B cell (primary cell): ENCODE data around the gene CDKN1C. TPM values are rescaled to one million over a fixed set of nuclear protein-coding genes. Genes with fewer than 3 reads are reported as not detected.

ENCODE experiments used
- ATAC-seq: fragments of 200-7000 bp; cut with Tn5 transposase; one replicate; pipeline ENCODE4 v1.10.0; 2021; ENCODE audit warnings: low read depth, mild to moderate bottlenecking, moderate number of reproducible peaks, moderate library complexity
- CTCF ChIA-PET: fragments of 350-600 bp; sonication (Branson Sonifier 250); formaldehyde crosslinking; loops from one replicate; lab custom pipeline; 2021; ENCODE audit warnings: antibody characterized with exemption, inconsistent platforms; lab: Charles Lee
- POLR2A ChIA-PET: fragments of 350-600 bp; sonication (Branson Sonifier 250); formaldehyde crosslinking; loops from one replicate; lab custom pipeline; 2021; ENCODE audit warnings: antibody characterized with exemption; lab: Charles Lee
- DNase-seq: peaks from one replicate; pipeline ENCODE4 v3.0.0; 2013
- H2AFZ ChIP-seq: 2 replicates; pipeline ENCODE4 v1.6.1; 2012; ENCODE audit warnings: mild to moderate bottlenecking, low read depth, low read length; ENCODE audit not compliant: insufficient read depth, poor library complexity, severe bottlenecking
- H3K27ac ChIP-seq, 2 donors: 1 replicate in 1 of 2; 2 replicates in 1 of 2; pipeline ENCODE4 v1.5.1; 2012 to 2013; ENCODE audit warnings: low read length in 2 of 2, mild to moderate bottlenecking in 2 of 2, moderate library complexity in 1 of 2
- H3K27me3 ChIP-seq, 4 experiments: fragments of 200-600 bp in 1 of 4; sonication (generic) in 1 of 4; replicated peaks in 1 of 4; 1 replicate in 2 of 4; 2 replicates in 2 of 4; pipeline versions ENCODE4 v1.6.1 to v1.7.0; 2013 to 2016; ENCODE audit warnings: low read length in 3 of 4, mild to moderate bottlenecking in 2 of 4, mixed read lengths in 1 of 4, moderate library complexity in 1 of 4; ENCODE audit not compliant: insufficient read depth in 4 of 4, control insufficient read depth in 3 of 4; ENCODE audit errors: control extremely low read depth in 1 of 4
- H3K36me3 ChIP-seq, 2 experiments: replicated peaks in 1 of 2; 1 replicate in 1 of 2; 2 replicates in 1 of 2; pipeline versions ENCODE4 v1.6.1 to v1.7.1; 2013; ENCODE audit warnings: low read length in 1 of 2; ENCODE audit not compliant: insufficient read depth in 2 of 2, control insufficient read depth in 1 of 2; ENCODE audit errors: control extremely low read depth in 1 of 2, extremely low read depth in 1 of 2
- H3K4me1 ChIP-seq, 2 donors: fragments of 200-600 bp in 1 of 2; sonication (generic) in 1 of 2; 1 replicate in 1 of 2; 2 replicates in 1 of 2; pipeline versions ENCODE4 v1.5.1 to v1.6.1; 2013 to 2017; ENCODE audit warnings: low read length in 2 of 2; ENCODE audit not compliant: control insufficient read depth in 2 of 2, insufficient read depth in 2 of 2
- H3K4me2 ChIP-seq: replicated peaks from 2 replicates; pipeline ENCODE3; 2012; ENCODE audit warnings: mild to moderate bottlenecking, low read depth, low read length; ENCODE audit not compliant: poor library complexity, severe bottlenecking
- H3K4me3 ChIP-seq, 5 experiments: fragments of 200-600 bp in 1 of 5; sonication (generic) in 1 of 5; 1 replicate in 3 of 5; 2 replicates in 2 of 5; pipeline versions ENCODE4 v1.5.1 to v1.7.0; 2011 to 2016; ENCODE audit warnings: low read length in 4 of 5, mild to moderate bottlenecking in 4 of 5, low read depth in 2 of 5, control low read depth in 1 of 5, moderate library complexity in 1 of 5; ENCODE audit not compliant: insufficient read depth in 1 of 5; ENCODE audit errors: control extremely low read depth in 1 of 5, extremely low read depth in 1 of 5
- H3K79me2 ChIP-seq: fragments of 200-600 bp; sonication (generic); one replicate; pipeline ENCODE4 v1.6.0; 2016; ENCODE audit warnings: low read length; ENCODE audit not compliant: control insufficient read depth, insufficient read depth
- H3K9ac ChIP-seq: fragments of 200-600 bp; sonication (generic); 2 replicates; pipeline ENCODE4 v1.6.1; 2017; ENCODE audit warnings: mild to moderate bottlenecking, low read length, moderate library complexity
- H3K9me3 ChIP-seq, 3 donors: one replicate each; pipeline versions ENCODE4 v1.6.1 to v1.7.1; 2013; ENCODE audit warnings: low read length in 2 of 3; ENCODE audit not compliant: control insufficient read depth in 2 of 3, insufficient read depth in 1 of 3; ENCODE audit errors: control extremely low read depth in 1 of 3
- H4K20me1 ChIP-seq: 2 replicates; pipeline ENCODE4 v1.6.0; 2012; ENCODE audit warnings: mild to moderate bottlenecking, low read length; ENCODE audit not compliant: insufficient read depth, control insufficient read depth, poor library complexity, severe bottlenecking
- H3K27ac Mint-ChIP-seq: one replicate; pipeline ENCODE4 v1.8.0; 2021; ENCODE audit warnings: mixed read lengths
- H3K27me3 Mint-ChIP-seq: one replicate; pipeline ENCODE4 v1.8.0; 2021; ENCODE audit warnings: mixed read lengths
- H3K4me1 Mint-ChIP-seq: one replicate; pipeline ENCODE4 v1.8.0; 2021; ENCODE audit warnings: mixed read lengths
- H3K4me3 Mint-ChIP-seq: one replicate; pipeline ENCODE4 v1.8.0; 2021; ENCODE audit warnings: mixed read lengths
- H3K9me3 Mint-ChIP-seq: one replicate; pipeline ENCODE4 v1.8.0; 2022; ENCODE audit warnings: mixed read lengths; ENCODE audit not compliant: insufficient read depth
- CTCF ChIP-seq: fragments of 200-600 bp; IDR thresholded peaks from one replicate; pipeline ENCODE4 v1.8.0; 2022; ENCODE audit warnings: antibody characterized with exemption, mild to moderate bottlenecking
- EZH2 ChIP-seq: IDR thresholded peaks from 2 replicates; pipeline ENCODE4 v1.6.1; 2012; ENCODE audit warnings: borderline replicate concordance, low read depth, mild to moderate bottlenecking, moderate library complexity, low read length; ENCODE audit not compliant: insufficient read depth, poor library complexity, severe bottlenecking
- WGBS: methylation state at CpG from one replicate; pipeline ENCODE4 v1.1.5; 2013; ENCODE audit warnings: missing lambda C conversion rate; ENCODE audit not compliant: insufficient coverage; 5-methylcytosine and 5-hydroxymethylcytosine counted together
- intact Hi-C: fragments of 100-400 bp; cut with micrococcal nuclease; formaldehyde crosslinking; loops from one replicate; pipeline ENCODE4 v1.10.0; 2022
- polyA plus RNA-seq: library from polyadenylated mRNA; depleted of rRNA; stranded (reverse); fragments of >200 nt; gene quantifications from 2 replicates; pipeline ENCODE4 v1.2.3, GENCODE V29; 2012
- total RNA-seq, 2 donors: library from RNA; stranded (reverse); fragments of 120-200 nt in 1 of 2; gene quantifications; 1 replicate in 1 of 2; 2 replicates in 1 of 2; pipeline versions ENCODE4 v1.2.3 to v1.2.4, GENCODE V29; 2013 to 2022

Gene CDKN1C
- total and polyA plus RNA-seq, 2 donors (not counting 1 experiment from before 2014, with no cell fraction given) = 0.58 to 8.0 TPM

DNA sequence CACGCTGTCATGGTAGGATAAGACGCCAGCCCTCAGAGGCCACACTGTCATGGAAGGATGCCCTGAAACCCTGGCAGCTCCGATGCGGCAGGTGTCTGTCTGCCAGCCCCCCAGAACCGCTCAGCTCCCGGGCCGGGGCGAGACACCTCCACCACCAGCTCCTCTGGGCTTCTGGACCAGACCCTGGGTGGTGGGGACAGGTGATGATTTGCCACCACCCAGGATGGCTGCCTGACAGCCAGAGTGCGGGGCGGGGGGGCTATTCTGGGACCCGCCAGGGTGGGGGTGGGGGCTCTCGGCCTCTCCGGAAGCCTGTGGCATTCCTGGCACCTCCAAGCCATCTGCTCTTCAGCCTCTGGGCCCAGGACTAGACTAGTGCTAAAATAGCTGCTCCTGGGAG, 34.3 kb upstream of the CDKN1C start:
- H2AFZ ChIP-seq = no peak overlapping the region
- no peaks in the 10 kb centered on the region for H3K4me1 Mint-ChIP-seq
- intact Hi-C loops = no loop called here
- WGBS = 90% methylated on average over 5 of the region's 13 CpGs
- H3K36me3 ChIP-seq = no peaks in the 10 kb centered on the region
- no peak for DNase-seq
- no peaks in the 10 kb centered on the region for H3K27me3 Mint-ChIP-seq
- no peak overlapping the region for H3K4me3 ChIP-seq
- H3K4me1 ChIP-seq = no peaks in the 10 kb centered on the region
- H3K4me2 ChIP-seq = no peak overlapping the region
- H3K79me2 ChIP-seq = no peaks in the 10 kb centered on the region
- ATAC-seq = no peak
- no peaks in the 10 kb centered on the region for H4K20me1 ChIP-seq
- H3K9me3 Mint-ChIP-seq = no peaks in the 10 kb centered on the region
- POLR2A ChIA-PET = no interaction called here
- H3K4me3 Mint-ChIP-seq = no peak overlapping the region
- CTCF ChIA-PET = no interaction called here
- no peak overlapping the region for H3K27ac ChIP-seq
- no peak overlapping the region for H3K27ac Mint-ChIP-seq
- H3K9me3 ChIP-seq = no peaks in the 10 kb centered on the region
- H3K9ac ChIP-seq = no peak overlapping the region
- TF ChIP-seq CTCF (no peak), EZH2 (no peak)
- H3K27me3 ChIP-seq = no peaks in the 10 kb centered on the region

GRCh38 chr11:2919188-2919587, 33.6 kb upstream of the CDKN1C start:
- no peaks in the 10 kb centered on the region for H3K9me3 Mint-ChIP-seq
- no peak for DNase-seq
- no peak overlapping the region for H3K27ac Mint-ChIP-seq
- H3K4me1 Mint-ChIP-seq = peaks cover under 1% of the 10 kb centered on the region
- Histone ChIP-seq H3K9ac (no peak overlapping the region), H3K79me2 (no peaks in the 10 kb centered on the region), H3K36me3 (no peaks in the 10 kb centered on the region), H3K4me2 (no peak overlapping the region), H2AFZ (no peak overlapping the region), H3K9me3 (no peaks in the 10 kb centered on the region), H3K27ac (no peak overlapping the region), H3K4me1 (peaks cover 2 to 5% of the 10 kb centered on the region in 2 donors), H4K20me1 (no peaks in the 10 kb centered on the region), H3K27me3 (no peaks in the 10 kb centered on the region), H3K4me3 (no peak overlapping the region)
- 95% methylated on average over 7 of the region's 9 CpGs for WGBS
- intact Hi-C loops = no loop called here
- ATAC-seq = no peak
- CTCF ChIA-PET = no interaction called here
- TF ChIP-seq CTCF (no peak), EZH2 (no peak)
- no peak overlapping the region for H3K4me3 Mint-ChIP-seq
- POLR2A ChIA-PET = no interaction called here
- no peaks in the 10 kb centered on the region for H3K27me3 Mint-ChIP-seq
